Raji (cell line): ENCODE data around the gene S100A12.

ENCODE experiments used
- POLR2A ChIP-seq: IDR thresholded peaks from 2 replicates; pipeline ENCODE4 v1.6.1; 2011; ENCODE audit warnings: low read depth, low read length, control low read depth; ENCODE audit not compliant: insufficient read depth

S100A12 gene

GRCh38 chr1:153360190-153360589, 15.2 kb downstream of the S100A12 start:
- TF ChIP-seq POLR2A: no peak

GRCh38 chr1:153359241-153359640, 16.2 kb downstream of the S100A12 start:
- TF ChIP-seq POLR2A: no peak

GRCh38 chr1:153358691-153358975, 16.8 kb downstream of the S100A12 start:
- no peak for TF ChIP-seq POLR2A

- no peak for TF ChIP-seq POLR2A
Measured at GRCh38 chr1:153357853-153358690, 17.3 kb downstream of the S100A12 start, which contains the start of gene S100A9. S100A9 (plus strand) TSS chr1:153357854; CDS start chr1:153358284, 430 bp downstream.

- no peak for TF ChIP-seq POLR2A
Measured at GRCh38 chr1:153357076-153357852, 18.2 kb downstream of the S100A12 start.

- TF ChIP-seq POLR2A: no peak
Measured at GRCh38 chr1:153356392-153357075, 18.9 kb downstream of the S100A12 start.

- no peak for TF ChIP-seq POLR2A
Measured at GRCh38 chr1:153355445-153356071, 19.9 kb downstream of the S100A12 start.

- TF ChIP-seq POLR2A: no peak
Measured at GRCh38 chr1:153354515-153355193, 20.8 kb downstream of the S100A12 start.

GRCh38 chr1:153353226-153353947, 22.0 kb downstream of the S100A12 start:
- no peak for TF ChIP-seq POLR2A

GRCh38 chr1:153352523-153352922, 22.9 kb downstream of the S100A12 start:
- TF ChIP-seq POLR2A: no peak

GRCh38 chr1:153350321-153350957, 25.0 kb downstream of the S100A12 start:
- no peak for TF ChIP-seq POLR2A

- TF ChIP-seq POLR2A: no peak
Measured at GRCh38 chr1:153349363-153350320, 25.8 kb downstream of the S100A12 start.

GRCh38 chr1:153348511-153349362, 26.7 kb downstream of the S100A12 start, which contains the start of gene PGLYRP4:
PGLYRP4 (minus strand) TSS chr1:153348841; CDS start chr1:153347932, 909 bp downstream.
- TF ChIP-seq POLR2A: no peak
